HG02763 (cell line): Measurements from ENCODE around the gene IDS.
"Not testable (repeated sequence)": the region's sequence is repeated elsewhere in the genome, so short reads cannot be mapped to it uniquely, and the experiment has no call there.

Experiments used
- ATAC-seq: cut with Tn5 transposase; IDR thresholded peaks from one replicate; pipeline ENCODE4 v1.9.1; 2021; ENCODE audit warnings: mild to moderate bottlenecking, moderate library complexity; ENCODE audit not compliant: unreplicated experiment

The IDS gene

GRCh38 chrX:149502923-149503322 lies 2.2 kb downstream of the IDS start:
- not testable (repeated sequence) for ATAC-seq

GRCh38 chrX:149499766-149500165 lies 5.3 kb downstream of the IDS start:
- ATAC-seq: no peak

GRCh38 chrX:149498767-149499166 lies 6.3 kb downstream of the IDS start:
- ATAC-seq: no peak

- no peak for ATAC-seq
Measured at GRCh38 chrX:149497626-149498025, 7.5 kb downstream of the IDS start.

- no peak for ATAC-seq
Measured at GRCh38 chrX:149497054-149497453, 8.1 kb downstream of the IDS start.

GRCh38 chrX:149495573-149496071 lies 9.5 kb downstream of the IDS start:
- no peak for ATAC-seq

- ATAC-seq: no peak
Measured at GRCh38 chrX:149494844-149495565, 10.1 kb downstream of the IDS start.

GRCh38 chrX:149493567-149494562 lies 11.2 kb downstream of the IDS start:
- ATAC-seq: no peak

GRCh38 chrX:149491812-149492211 lies 13.3 kb downstream of the IDS start:
- no peak for ATAC-seq

- no peak for ATAC-seq
Measured at GRCh38 chrX:149490100-149490499, 15.0 kb downstream of the IDS start.

GRCh38 chrX:149488411-149489052 lies 16.6 kb downstream of the IDS start:
- ATAC-seq: not testable (repeated sequence)

GRCh38 chrX:149488008-149488407 lies 17.1 kb downstream of the IDS start:
- ATAC-seq: not testable (repeated sequence)

GRCh38 chrX:149487292-149487691 lies 17.8 kb downstream of the IDS start:
- no peak for ATAC-seq

GRCh38 chrX:149476513-149476912 lies 28.6 kb downstream of the IDS start:
- no peak for ATAC-seq

- no peak for ATAC-seq
Measured at GRCh38 chrX:149473966-149474365, 31.1 kb downstream of the IDS start.

GRCh38 chrX:149473092-149473491 lies 32.0 kb downstream of the IDS start:
- no peak for ATAC-seq

- no peak for ATAC-seq
Measured at GRCh38 chrX:149472625-149473024, 32.5 kb downstream of the IDS start.

GRCh38 chrX:149471397-149471796 lies 33.7 kb downstream of the IDS start:
- ATAC-seq: no peak

GRCh38 chrX:149470955-149471354 lies 34.2 kb downstream of the IDS start:
- ATAC-seq: peak; percentile 85

- no peak for ATAC-seq
Measured at GRCh38 chrX:149469406-149469805, 35.7 kb downstream of the IDS start.

- ATAC-seq: no peak
Measured at GRCh38 chrX:149467920-149468319, 37.2 kb downstream of the IDS start.
